GF-D8 (cell line): ENCODE measurements around the gene HMBS.

Experiments
- DNase-seq: peaks from one replicate; lab custom pipeline; 2025; lab: John Stamatoyannopoulos, UW

HMBS gene

GRCh38 chr11:119067371-119068222, 17.1 kb upstream of the HMBS start, which contains the start of gene VPS11:
Gene VPS11 (plus strand): TSS chr11:119067818. CDS start chr11:119067824, 6 bp downstream.
- peak; percentile 100 for DNase-seq

GRCh38 chr11:119077839-119078238, 6.8 kb upstream of the HMBS start:
- no peak for DNase-seq

GRCh38 chr11:119078675-119079420, 5.8 kb upstream of the HMBS start:
- no peak for DNase-seq

- no peak for DNase-seq
Measured at GRCh38 chr11:119081682-119082260, 2.9 kb upstream of the HMBS start.

- peak; percentile 68 for DNase-seq
Measured at GRCh38 chr11:119085437-119085847, 761 bp downstream of the HMBS start.

GRCh38 chr11:119087123-119087522, 2.4 kb downstream of the HMBS start:
- peak; percentile 78 for DNase-seq

GRCh38 chr11:119087747-119088241, 3.1 kb downstream of the HMBS start:
- DNase-seq = peak; percentile 98

GRCh38 chr11:119088406-119088805, 3.7 kb downstream of the HMBS start:
- DNase-seq = no peak

GRCh38 chr11:119089319-119089718, 4.6 kb downstream of the HMBS start:
- DNase-seq = no peak

GRCh38 chr11:119091178-119091577, 6.5 kb downstream of the HMBS start:
- DNase-seq = no peak

- DNase-seq = peak; percentile 53
Measured at GRCh38 chr11:119091966-119092879, 7.5 kb downstream of the HMBS start.

- DNase-seq = no peak
Measured at GRCh38 chr11:119092880-119093842, 8.5 kb downstream of the HMBS start.

- no peak for DNase-seq
Measured at GRCh38 chr11:119093942-119094815, 9.5 kb downstream of the HMBS start.

- DNase-seq = peak; percentile 76
Measured at GRCh38 chr11:119094816-119095065, 10.1 kb downstream of the HMBS start.

- peak; percentile 100 for DNase-seq
Measured at GRCh38 chr11:119095066-119095880, 10.6 kb downstream of the HMBS start.

- no peak for DNase-seq
Measured at GRCh38 chr11:119099711-119100110, 15.0 kb downstream of the HMBS start.

GRCh38 chr11:119100246-119100970, 15.7 kb downstream of the HMBS start:
- DNase-seq = peak; percentile 83
